ENCODE measurements around the gene KCNK5. TPM values are rescaled to one million over a fixed set of nuclear protein-coding genes. Genes with fewer than 3 reads are reported as not detected.

The KCNK5 gene
- total RNA-seq, 1 donor from 2014 or later: 10.9 TPM

DNA sequence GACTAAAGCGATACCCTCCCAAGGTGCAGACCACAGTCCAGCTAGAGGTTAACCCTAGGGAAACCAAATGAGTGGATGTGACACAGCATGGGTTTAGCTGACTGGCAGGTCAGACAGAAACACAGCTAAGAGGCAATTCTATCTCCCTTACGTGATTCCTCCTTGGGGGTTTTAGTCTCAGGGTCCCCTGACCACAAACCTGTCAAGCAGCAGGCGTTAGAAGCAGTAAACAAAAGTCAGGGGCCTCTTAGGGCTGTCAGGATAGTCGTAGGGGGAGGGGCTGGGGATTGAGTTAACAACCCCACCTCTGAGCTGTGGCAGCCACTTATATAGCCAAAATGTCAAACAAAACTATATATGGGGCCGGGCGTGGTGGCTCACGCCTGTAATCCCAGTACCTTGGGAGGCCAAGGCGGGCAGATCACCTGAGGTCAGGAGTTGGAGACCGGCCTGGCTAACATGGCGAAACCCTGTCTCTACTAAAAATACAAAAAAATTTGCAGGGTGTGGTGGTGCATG lies 13.6 kb downstream of the KCNK5 start:
- Histone ChIP-seq H3K27me3 (ENCODE audit: low read depth) (no peaks in the 10 kb centered on the region), H3K4me1 (peaks cover 88% of the 10 kb centered on the region), H3K9me3 (no peaks in the 10 kb centered on the region), H3K36me3 (no peaks in the 10 kb centered on the region), H3K4me3 (no peak overlapping the region), H3K27ac (no peak overlapping the region)
- TF ChIP-seq, protein P1, sequence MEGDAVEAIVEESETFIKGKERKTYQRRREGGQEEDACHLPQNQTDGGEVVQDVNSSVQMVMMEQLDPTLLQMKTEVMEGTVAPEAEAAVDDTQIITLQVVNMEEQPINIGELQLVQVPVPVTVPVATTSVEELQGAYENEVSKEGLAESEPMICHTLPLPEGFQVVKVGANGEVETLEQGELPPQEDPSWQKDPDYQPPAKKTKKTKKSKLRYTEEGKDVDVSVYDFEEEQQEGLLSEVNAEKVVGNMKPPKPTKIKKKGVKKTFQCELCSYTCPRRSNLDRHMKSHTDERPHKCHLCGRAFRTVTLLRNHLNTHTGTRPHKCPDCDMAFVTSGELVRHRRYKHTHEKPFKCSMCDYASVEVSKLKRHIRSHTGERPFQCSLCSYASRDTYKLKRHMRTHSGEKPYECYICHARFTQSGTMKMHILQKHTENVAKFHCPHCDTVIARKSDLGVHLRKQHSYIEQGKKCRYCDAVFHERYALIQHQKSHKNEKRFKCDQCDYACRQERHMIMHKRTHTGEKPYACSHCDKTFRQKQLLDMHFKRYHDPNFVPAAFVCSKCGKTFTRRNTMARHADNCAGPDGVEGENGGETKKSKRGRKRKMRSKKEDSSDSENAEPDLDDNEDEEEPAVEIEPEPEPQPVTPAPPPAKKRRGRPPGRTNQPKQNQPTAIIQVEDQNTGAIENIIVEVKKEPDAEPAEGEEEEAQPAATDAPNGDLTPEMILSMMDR (IDR thresholded peaks at IDR 0.05): no peak
- no peak for DNase-seq
- ATAC-seq: peak in 1 of 2 donors; percentile 2
- intact Hi-C loops (cut with DNase I): no loop called here

- Histone ChIP-seq H3K36me3 (no peaks in the 10 kb centered on the region), H3K4me1 (peaks cover 84% of the 10 kb centered on the region), H3K9me3 (no peaks in the 10 kb centered on the region), H3K4me3 (no peak overlapping the region), H3K27ac (no peak overlapping the region), H3K27me3 (ENCODE audit: low read depth) (no peaks in the 10 kb centered on the region)
- TF ChIP-seq, protein P1 (IDR thresholded peaks at IDR 0.05): no peak
- DNase-seq (peak; percentile 67), ATAC-seq (peak; percentile 73 to 76)
- intact Hi-C loops (cut with DNase I): no loop called here
These were observed 14.2 kb downstream of the KCNK5 start for GRCh38 chr6:39214846-39215639.

DNA sequence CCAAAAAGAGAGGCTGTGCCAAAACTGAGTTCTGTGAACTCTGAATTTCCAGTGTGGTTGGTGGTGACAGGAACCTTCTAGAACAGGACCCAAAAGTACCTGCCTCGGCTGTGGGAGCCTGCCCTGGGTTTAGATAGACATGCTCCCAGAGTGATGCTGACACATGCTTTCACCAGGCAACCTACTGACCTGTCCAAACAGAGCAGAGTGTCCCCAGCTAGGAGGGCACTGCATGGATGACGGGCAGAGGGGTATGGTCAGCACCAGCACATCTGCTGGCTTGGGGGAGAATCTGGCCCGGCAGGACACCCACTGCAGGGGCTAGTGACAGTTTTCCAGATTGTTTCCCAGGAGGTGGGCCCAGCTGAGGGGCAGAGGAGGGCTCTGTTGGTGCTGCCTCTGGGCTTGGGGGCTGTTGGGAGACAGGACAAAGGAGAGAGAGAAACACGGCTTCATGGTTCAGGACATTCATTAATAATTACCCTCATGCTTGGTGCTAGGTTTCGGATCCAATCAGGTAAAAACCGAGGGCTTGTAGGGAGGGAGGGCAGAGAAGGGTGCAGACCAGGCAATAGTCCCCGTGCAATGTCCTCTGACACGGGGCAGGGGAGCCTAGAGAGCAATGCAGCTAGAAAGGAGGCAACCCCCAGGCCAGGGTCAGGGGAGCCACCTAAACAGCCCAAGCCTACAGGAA lies 15.0 kb downstream of the KCNK5 start:
- DNase-seq (no peak), ATAC-seq (no peak)
- H3K27ac ChIP-seq: no peak overlapping the region
- H3K27me3 ChIP-seq (ENCODE audit: low read depth): no peaks in the 10 kb centered on the region
- intact Hi-C loops (cut with DNase I): no loop called here
- no peaks in the 10 kb centered on the region for H3K9me3 ChIP-seq
- peaks cover 84% of the 10 kb centered on the region for H3K4me1 ChIP-seq
- no peak overlapping the region for H3K4me3 ChIP-seq
- TF ChIP-seq, protein P1 (IDR thresholded peaks at IDR 0.05): no peak
- no peaks in the 10 kb centered on the region for H3K36me3 ChIP-seq

GRCh38 chr6:39213195-39213920 lies 15.9 kb downstream of the KCNK5 start:
- H3K27me3 ChIP-seq (ENCODE audit: low read depth): no peaks in the 10 kb centered on the region
- H3K9me3 ChIP-seq: no peaks in the 10 kb centered on the region
- no peaks in the 10 kb centered on the region for H3K36me3 ChIP-seq
- ATAC-seq (no peak), DNase-seq (no peak)
- TF ChIP-seq, protein P1 (IDR thresholded peaks at IDR 0.05): no peak
- no peak overlapping the region for H3K27ac ChIP-seq
- intact Hi-C loops (cut with DNase I): no loop called here
- H3K4me1 ChIP-seq: peaks cover 84% of the 10 kb centered on the region
- H3K4me3 ChIP-seq: no peak overlapping the region

- no peak overlapping the region for H3K4me3 ChIP-seq
- no peaks in the 10 kb centered on the region for H3K27me3 ChIP-seq (ENCODE audit: low read depth)
- TF ChIP-seq, protein P1 (IDR thresholded peaks at IDR 0.05): no peak
- intact Hi-C loops (cut with DNase I): no loop called here
- no peak for ATAC-seq
- H3K36me3 ChIP-seq: no peaks in the 10 kb centered on the region
- no peak overlapping the region for H3K27ac ChIP-seq
- H3K9me3 ChIP-seq: no peaks in the 10 kb centered on the region
- peaks cover 74% of the 10 kb centered on the region for H3K4me1 ChIP-seq
- no peak for DNase-seq
These were observed 18.1 kb downstream of the KCNK5 start for GRCh38 chr6:39211183-39211582.

Measured in lower lobe of right lung (tissue), 2 donors.